ENCODE results near the gene GNG13. TPM values are rescaled to one million over a fixed set of nuclear protein-coding genes. Genes with fewer than 3 reads are reported as not detected.

The GNG13 gene
- total and polyA plus RNA-seq, 9 of the 15 experiments (the other 6 are each of a cell fraction or from before 2014, with no cell fraction given), result not detected

GRCh38 chr16:759110-759910 lies 41.2 kb downstream of the GNG13 start (continued):
- TF ChIP-seq, protein P1, sequence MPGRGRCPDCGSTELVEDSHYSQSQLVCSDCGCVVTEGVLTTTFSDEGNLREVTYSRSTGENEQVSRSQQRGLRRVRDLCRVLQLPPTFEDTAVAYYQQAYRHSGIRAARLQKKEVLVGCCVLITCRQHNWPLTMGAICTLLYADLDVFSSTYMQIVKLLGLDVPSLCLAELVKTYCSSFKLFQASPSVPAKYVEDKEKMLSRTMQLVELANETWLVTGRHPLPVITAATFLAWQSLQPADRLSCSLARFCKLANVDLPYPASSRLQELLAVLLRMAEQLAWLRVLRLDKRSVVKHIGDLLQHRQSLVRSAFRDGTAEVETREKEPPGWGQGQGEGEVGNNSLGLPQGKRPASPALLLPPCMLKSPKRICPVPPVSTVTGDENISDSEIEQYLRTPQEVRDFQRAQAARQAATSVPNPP (IDR thresholded peaks at IDR 0.05; ENCODE audit: borderline replicate concordance, insufficient read depth, insufficient read length), result no peak
- TF ChIP-seq, protein P2, sequence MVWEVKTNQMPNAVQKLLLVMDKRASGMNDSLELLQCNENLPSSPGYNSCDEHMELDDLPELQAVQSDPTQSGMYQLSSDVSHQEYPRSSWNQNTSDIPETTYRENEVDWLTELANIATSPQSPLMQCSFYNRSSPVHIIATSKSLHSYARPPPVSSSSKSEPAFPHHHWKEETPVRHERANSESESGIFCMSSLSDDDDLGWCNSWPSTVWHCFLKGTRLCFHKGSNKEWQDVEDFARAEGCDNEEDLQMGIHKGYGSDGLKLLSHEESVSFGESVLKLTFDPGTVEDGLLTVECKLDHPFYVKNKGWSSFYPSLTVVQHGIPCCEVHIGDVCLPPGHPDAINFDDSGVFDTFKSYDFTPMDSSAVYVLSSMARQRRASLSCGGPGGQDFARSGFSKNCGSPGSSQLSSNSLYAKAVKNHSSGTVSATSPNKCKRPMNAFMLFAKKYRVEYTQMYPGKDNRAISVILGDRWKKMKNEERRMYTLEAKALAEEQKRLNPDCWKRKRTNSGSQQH (CRISPR knock-in tag; IDR thresholded peaks at IDR 0.05), result no peak
- TF ChIP-seq TAF9B (IDR thresholded peaks at IDR 0.05; ENCODE audit: partially characterized antibody) (no peak), XRCC5 (IDR thresholded peaks at IDR 0.05; ENCODE audit: low read depth, low read length) (no peak), MLLT1 (IDR thresholded peaks at IDR 0.05) (no peak), SFPQ (IDR thresholded peaks at IDR 0.05; ENCODE audit: low read depth, low read length) (no peak), SIN3B (IDR thresholded peaks at IDR 0.05; ENCODE audit: low read depth) (no peak), TBP (optimal IDR thresholded peaks at IDR 0.05; ENCODE audit: low read depth, low read length) (no peak)
- TF ChIP-seq, protein P3, sequence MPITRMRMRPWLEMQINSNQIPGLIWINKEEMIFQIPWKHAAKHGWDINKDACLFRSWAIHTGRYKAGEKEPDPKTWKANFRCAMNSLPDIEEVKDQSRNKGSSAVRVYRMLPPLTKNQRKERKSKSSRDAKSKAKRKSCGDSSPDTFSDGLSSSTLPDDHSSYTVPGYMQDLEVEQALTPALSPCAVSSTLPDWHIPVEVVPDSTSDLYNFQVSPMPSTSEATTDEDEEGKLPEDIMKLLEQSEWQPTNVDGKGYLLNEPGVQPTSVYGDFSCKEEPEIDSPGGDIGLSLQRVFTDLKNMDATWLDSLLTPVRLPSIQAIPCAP (CRISPR knock-in tag; IDR thresholded peaks at IDR 0.05; ENCODE audit: borderline replicate concordance), result no peak

Measured in K562 (cell line).